Nasal cavity respiratory epithelium epithelial cell of viscerocranial mucosa (primary cell): ENCODE results near the gene BCAS1. TPM values are rescaled to one million over a fixed set of nuclear protein-coding genes. Genes with fewer than 3 reads are reported as not detected.

ENCODE experiments used
- total RNA-seq: library from RNA; depleted of rRNA; stranded (reverse); fragments of >200 nt; gene quantifications from 2 replicates; pipeline ENCODE4 v1.2.3, GENCODE V29; 2014

BCAS1 gene, protein sequence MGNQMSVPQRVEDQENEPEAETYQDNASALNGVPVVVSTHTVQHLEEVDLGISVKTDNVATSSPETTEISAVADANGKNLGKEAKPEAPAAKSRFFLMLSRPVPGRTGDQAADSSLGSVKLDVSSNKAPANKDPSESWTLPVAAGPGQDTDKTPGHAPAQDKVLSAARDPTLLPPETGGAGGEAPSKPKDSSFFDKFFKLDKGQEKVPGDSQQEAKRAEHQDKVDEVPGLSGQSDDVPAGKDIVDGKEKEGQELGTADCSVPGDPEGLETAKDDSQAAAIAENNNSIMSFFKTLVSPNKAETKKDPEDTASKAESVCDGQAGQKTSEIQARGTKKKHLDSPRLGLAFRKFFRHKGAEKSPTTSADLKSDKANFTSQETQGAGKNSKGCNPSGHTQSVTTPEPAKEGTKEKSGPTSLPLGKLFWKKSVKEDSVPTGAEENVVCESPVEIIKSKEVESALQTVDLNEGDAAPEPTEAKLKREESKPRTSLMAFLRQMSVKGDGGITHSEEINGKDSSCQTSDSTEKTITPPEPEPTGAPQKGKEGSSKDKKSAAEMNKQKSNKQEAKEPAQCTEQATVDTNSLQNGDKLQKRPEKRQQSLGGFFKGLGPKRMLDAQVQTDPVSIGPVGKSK
- under 0.01 and 0.85 TPM in 2 replicates for total RNA-seq

DNA sequence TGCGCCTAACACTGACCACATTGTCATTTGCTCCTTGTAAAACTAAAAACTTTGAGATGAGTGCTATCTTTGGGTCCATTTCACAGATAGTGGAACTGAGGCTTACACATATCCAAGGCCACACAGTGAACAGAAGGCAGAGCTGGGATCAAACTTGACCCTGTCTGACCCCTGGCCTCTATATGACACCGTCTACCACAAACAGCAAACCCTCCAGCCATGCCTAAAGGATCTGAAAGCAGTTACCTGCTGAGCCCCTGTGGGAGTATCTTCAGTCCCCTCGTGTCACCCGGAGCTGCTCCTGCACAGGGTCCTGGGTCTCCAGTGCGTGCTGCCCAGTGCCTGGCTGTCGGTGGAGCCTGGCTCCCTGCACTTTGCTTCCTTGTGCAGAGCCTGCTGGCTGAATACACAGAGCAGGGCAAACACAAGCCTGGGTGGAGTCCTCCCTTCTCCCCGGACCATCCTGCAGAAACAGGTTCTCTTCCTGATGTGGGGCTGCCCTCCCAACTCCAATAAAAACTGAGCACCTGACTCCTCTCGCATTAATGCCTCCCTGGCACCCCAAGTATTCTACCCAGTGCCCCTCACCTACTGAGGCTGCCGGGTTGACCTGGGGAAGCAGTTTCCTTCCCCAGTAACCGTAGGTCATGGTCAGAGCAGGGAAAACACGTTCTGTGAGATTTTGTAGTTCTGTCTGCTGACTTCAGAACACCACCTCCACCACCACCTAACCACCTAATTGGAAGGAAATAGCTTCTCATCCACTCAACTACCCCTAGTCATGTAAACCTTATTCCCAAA is at the start of gene BCAS1:
BCAS1 (minus strand) TSS at position 408 of the 801 bp plus-strand sequence. CDS start 11,876 bp downstream, outside the sequence.

Other genes with a start within 250 kb of the BCAS1 start
- 4.4 and 5.6 TPM in 2 replicates for gene CYP24A1, start 103.4 kb upstream of the BCAS1 start, total RNA-seq
- gene PFDN4, start 137.5 kb upstream of the BCAS1 start, total RNA-seq = 71.2 and 96.4 TPM in 2 replicates